ENCODE data around the gene EML6. TPM values are rescaled to one million over a fixed set of nuclear protein-coding genes. Genes with fewer than 3 reads are reported as not detected.

Gene EML6
- total RNA-seq, 1 donor from 2014 or later, result 0.63 TPM

- Histone ChIP-seq H3K4me3 (ENCODE audit: low read depth, low read length) (no peak overlapping the region), H3K36me3 (ENCODE audit: control insufficient read depth, insufficient read depth, low read length) (no peaks in the 10 kb centered on the region)
- TF ChIP-seq CTCF (IDR thresholded peaks at IDR 0.05; ENCODE audit: insufficient read depth, low read length, poor library complexity, severe bottlenecking), result no peak
Measured at GRCh38 chr2:54678719-54679118, 44.7 kb upstream of the EML6 start.

GRCh38 chr2:54680397-54681041 is 42.9 kb upstream of the EML6 start:
- no peak for DNase-seq (ENCODE audit: low read depth)
- Histone ChIP-seq H3K36me3 (ENCODE audit: control insufficient read depth, insufficient read depth, low read length) (no peaks in the 10 kb centered on the region), H3K27me3 (ENCODE audit: control insufficient read depth, insufficient read depth, low read length) (no peaks in the 10 kb centered on the region), H3K4me3 (ENCODE audit: low read depth, low read length) (no peak overlapping the region)
- no peak for TF ChIP-seq CTCF (IDR thresholded peaks at IDR 0.05; ENCODE audit: insufficient read depth, low read length, poor library complexity, severe bottlenecking)

More at GRCh38 chr2:54678719-54679118, 44.7 kb upstream of the EML6 start:
- H3K27me3 ChIP-seq (ENCODE audit: control insufficient read depth, insufficient read depth, low read length), result no peaks in the 10 kb centered on the region
- no peak for DNase-seq (ENCODE audit: low read depth)

- Histone ChIP-seq H3K27me3 (ENCODE audit: control insufficient read depth, insufficient read depth, low read length) (no peaks in the 10 kb centered on the region), H3K4me3 (ENCODE audit: low read depth, low read length) (no peak overlapping the region), H3K36me3 (ENCODE audit: control insufficient read depth, insufficient read depth, low read length) (no peaks in the 10 kb centered on the region)
- no peak for TF ChIP-seq CTCF (IDR thresholded peaks at IDR 0.05; ENCODE audit: insufficient read depth, low read length, poor library complexity, severe bottlenecking)
- DNase-seq (ENCODE audit: low read depth), result no peak
Measured at GRCh38 chr2:54681416-54681815, 42.0 kb upstream of the EML6 start.

GRCh38 chr2:54683596-54683995 is 39.9 kb upstream of the EML6 start:
- no peak overlapping the region for H3K4me3 ChIP-seq (ENCODE audit: low read depth, low read length)
- DNase-seq (ENCODE audit: low read depth), result no peak
- no peaks in the 10 kb centered on the region for H3K36me3 ChIP-seq (ENCODE audit: control insufficient read depth, insufficient read depth, low read length)
- no peak for TF ChIP-seq CTCF (IDR thresholded peaks at IDR 0.05; ENCODE audit: insufficient read depth, low read length, poor library complexity, severe bottlenecking)
- no peaks in the 10 kb centered on the region for H3K27me3 ChIP-seq (ENCODE audit: control insufficient read depth, insufficient read depth, low read length)

- no peaks in the 10 kb centered on the region for H3K36me3 ChIP-seq (ENCODE audit: control insufficient read depth, insufficient read depth, low read length)
- TF ChIP-seq CTCF (IDR thresholded peaks at IDR 0.05; ENCODE audit: insufficient read depth, low read length, poor library complexity, severe bottlenecking), result no peak
- DNase-seq (ENCODE audit: low read depth), result no peak
- no peak overlapping the region for H3K4me3 ChIP-seq (ENCODE audit: low read depth, low read length)
- H3K27me3 ChIP-seq (ENCODE audit: control insufficient read depth, insufficient read depth, low read length), result no peaks in the 10 kb centered on the region
Measured at GRCh38 chr2:54685263-54685775, 38.1 kb upstream of the EML6 start.

All from kidney epithelial cell (primary cell).